CD4-positive, alpha-beta T cell treated with Interleukin-10 for 1 hour (primary cell): Measurements from ENCODE around the gene DOCK1.

Experiments
- DNase-seq: peaks from one replicate; pipeline ENCODE4 v3.0.0-alpha.2; 2020

Gene DOCK1

DNA sequence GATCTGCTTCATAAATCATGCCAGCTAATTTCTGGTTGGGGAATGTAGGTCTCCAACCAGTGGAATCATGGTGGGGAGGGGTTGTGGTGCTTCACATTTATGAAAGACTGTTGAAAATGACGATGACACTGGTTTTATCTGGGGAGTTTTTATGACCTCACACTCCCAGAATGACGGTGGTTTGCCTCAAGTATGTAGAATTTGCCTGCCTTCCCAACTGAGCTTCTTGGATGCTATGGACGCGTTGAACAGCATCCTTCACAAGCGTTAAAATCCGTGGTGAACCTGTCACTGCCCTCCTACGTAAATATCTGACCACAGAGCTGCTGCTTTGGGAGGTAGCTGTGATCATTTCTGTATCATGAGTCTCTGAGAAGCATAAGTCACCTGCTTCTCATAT is 287.9 kb downstream of the DOCK1 start:
- no peak for DNase-seq

- no peak for DNase-seq
Observed at GRCh38 chr10:127194111-127194510, 288.9 kb downstream of the DOCK1 start.

DNA sequence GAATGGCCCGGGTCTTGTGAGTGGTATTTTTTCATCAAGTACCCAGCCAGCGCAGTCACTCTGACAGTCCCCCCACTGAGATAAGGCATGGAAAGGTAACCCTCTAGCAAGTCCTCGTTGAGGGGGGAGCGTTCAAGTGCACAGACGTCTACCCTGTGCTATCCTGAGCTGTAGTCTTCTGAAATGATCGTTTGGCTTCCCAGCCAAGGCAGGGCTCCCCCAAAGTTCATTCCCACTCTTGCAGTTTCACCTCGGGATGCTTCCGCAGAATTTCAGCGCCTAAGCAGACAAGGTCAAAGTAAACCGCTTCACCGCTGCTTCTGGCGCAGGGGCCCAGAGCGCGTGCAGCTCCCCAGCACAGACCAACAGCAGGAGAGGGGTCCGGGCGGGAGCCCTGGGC is 289.4 kb downstream of the DOCK1 start:
- no peak for DNase-seq

DNA sequence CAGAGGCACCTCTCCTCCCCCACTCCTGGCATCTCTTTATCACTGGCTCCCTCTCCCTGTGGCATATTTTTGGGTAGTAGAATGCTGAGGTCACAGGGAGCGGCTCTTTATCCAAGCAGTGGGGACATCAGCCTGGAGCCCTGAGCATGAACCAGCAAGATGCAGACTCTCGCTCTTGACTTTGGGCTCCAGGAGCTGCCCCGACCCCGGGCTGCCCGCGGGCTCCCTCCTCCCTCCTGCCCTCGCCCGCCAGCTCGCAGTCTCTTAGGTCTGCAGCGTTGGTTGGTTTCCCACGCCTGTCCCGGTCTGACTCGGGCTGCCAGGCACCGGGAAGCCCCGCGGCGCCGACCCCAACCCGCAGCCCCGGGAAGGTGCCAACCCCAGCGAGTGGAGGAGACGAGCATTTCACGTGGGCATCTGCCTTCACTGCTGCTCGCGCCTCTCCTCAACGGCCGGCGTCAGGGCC is 289.8 kb downstream of the DOCK1 start:
- DNase-seq = no peak

DNA sequence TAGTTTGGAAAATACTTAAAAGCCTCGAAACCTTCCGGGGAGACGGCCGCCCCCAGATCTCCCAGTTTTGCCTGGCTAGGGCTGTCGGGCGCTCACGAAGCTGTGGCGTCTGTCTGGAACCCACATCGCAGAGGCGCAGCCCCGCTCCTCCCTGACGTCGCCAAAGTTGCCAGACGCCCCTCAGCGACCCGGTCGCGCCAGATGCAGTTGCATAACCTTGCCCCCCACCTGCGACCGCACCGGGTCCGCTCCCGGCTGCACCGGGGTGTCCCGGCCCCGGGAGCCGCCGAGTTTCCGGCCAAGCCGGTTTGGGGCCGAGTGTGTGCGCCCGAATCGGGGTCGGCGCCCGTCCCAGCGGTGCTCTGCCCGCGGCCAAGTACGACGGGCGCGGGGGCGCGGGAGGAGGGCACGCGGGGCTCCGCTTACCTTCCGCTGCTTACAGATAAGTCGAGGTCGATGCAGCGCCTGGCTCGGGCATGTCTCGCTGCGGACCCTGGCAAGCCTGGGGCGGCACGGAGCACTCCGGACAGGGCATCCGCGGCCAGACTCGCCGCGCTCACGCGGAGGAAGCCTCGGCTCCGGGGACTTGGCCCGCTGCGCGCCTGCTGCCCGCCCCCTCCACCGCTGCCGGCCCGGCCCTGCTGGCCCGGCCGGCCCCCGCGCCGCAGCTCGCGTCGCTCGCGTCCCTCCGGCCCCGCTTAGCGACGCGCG is 290.5 kb downstream of the DOCK1 start:
- DNase-seq = no peak

DNA sequence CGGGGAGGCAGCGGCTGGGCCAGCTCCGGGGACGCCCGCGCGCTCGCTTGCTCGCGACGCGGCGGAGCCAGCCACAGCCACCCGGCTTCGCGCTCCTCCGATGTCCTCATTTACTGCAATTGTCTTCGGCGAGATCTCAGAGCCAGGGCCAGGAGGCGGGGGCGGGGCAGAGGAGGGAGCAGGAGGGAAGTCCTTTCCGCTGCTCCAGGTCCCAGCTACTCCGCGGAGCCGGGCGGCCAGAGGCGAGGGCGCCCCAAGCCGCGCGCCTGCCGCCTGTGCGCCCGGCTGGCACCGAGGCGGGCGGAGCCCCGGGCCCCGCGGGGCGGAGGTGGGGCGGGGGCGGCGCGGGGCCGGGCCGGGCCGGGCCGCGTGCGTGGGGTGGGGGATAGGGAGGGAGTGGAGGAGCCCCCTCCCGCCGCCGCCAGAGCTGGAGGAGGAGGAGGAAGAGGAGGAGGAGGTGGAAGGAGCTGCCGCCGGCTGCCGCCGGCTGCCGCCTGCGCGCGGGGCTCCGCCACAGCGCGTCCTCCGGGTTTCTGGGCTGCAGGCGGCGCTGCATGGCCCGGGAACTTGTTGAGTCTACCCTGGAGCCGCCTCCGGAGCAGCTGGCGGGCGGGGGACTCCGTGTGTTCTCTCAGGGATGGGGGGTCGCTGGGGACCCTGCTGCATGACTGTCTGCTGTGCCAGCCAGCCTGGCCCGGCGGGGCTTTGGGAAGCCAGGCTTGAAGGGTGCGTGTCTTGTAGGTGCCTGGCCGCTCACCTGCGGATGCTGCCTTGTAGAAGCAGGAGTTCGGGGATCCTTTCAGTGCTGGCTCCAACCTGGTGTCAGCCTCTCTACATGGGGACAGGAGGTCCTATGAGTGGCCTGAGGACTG is 291.3 kb downstream of the DOCK1 start, which contains the start of gene INSYN2A:
INSYN2A (minus strand) TSS at position 310 of the 872 bp plus-strand sequence. CDS start 20,196 bp downstream, outside the sequence.
- no peak for DNase-seq

DNA sequence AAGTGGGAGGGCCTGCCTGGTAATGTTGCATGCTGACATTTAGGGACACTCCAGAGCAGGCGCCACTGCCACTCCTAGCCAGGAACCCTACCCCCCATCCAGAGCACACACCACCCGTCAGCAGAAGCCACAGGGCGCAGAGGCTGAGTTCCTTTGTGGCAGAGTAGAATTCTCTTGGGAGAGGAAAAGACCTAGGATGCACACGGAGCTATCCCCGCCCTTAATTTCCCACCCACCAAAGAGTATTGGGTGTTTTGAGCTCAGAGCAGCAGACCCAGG is 291.9 kb downstream of the DOCK1 start:
- DNase-seq = no peak

DNA sequence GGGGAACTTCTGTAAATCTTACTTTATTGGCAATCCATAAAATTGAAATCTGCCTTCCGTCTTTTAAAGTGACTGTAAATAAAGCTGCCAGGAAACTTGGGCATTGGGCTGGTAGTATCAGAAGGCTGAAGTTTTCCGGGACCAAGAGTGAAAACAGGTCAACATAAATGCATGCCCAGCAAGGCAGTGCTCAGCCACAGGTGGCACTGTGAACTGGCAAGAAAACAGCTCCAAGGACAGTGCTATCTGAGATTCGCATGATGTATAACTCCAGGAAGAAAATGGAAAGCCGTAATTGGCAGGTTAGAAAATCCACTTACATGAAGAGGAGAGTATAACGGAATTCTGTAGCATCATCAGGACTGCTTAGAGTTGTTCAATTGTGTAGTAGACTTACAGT is 293.1 kb downstream of the DOCK1 start:
- no peak for DNase-seq

- no peak for DNase-seq
Observed at GRCh38 chr10:127198721-127199120, 293.5 kb downstream of the DOCK1 start.

GRCh38 chr10:127200646-127201045 is 295.4 kb downstream of the DOCK1 start:
- DNase-seq = no peak

- no peak for DNase-seq
Observed at GRCh38 chr10:127203067-127203466, 297.8 kb downstream of the DOCK1 start.

DNA sequence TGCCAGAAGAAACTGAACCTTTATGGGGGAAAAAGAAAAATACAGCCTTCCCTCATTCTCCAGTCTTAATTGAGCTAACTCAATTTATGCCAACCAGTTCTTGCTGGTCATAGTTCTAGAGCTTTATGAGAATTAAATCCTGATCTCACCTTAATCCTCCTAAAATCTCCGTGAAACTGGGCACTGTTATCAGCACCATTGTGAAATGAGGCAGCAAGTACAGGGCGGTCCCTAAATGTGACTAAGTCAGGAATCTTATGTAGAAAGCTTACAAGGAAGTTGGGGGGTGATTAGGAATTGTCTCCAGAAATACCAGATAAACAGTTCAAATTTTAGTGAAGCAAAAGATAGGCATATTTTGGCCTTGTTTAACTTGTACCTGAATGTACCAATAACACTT is 301.9 kb downstream of the DOCK1 start:
- no peak for DNase-seq

GRCh38 chr10:127210936-127211466 is 305.8 kb downstream of the DOCK1 start:
- DNase-seq = no peak

- DNase-seq = no peak
Observed at GRCh38 chr10:127215866-127216265, 310.6 kb downstream of the DOCK1 start.

DNA sequence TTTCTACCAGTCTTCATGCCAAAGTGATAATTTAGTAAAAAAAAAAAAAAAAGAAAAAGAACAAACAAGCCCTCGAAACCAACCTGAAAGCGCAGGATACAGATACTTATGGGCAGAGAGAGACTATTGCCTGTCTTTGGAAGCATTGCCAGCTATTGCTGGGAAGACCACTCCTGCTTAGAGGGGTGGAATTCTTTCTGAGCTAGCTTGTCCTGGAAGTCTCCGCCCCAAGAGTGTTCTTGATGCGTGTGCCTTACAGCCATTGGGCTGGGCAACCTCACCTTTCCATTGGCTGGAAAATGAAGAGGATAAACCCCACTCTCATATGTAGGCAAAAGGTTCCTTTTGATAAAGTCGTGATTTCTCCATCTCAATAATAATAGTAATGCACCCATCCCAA is 311.0 kb downstream of the DOCK1 start:
- no peak for DNase-seq

DNA sequence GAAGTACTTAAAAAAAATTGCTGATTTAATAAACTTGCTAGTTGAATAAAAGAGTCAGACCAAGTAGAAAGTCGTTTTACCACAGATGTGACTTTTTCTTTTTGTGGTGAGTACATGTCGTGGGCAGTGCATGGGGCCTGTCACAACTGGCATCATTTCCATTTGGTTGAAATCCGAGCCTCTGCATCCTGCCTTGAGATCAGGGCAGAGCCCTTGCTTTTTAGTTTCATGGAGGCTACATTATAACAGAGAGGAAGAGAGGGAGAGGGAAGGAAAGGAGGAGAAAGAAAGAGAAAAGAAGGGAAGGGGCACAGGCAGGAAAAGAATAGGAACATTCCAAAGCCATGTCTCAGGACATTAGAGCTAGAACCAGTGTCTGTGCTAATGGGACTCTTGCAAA is 311.6 kb downstream of the DOCK1 start:
- DNase-seq = no peak

DNA sequence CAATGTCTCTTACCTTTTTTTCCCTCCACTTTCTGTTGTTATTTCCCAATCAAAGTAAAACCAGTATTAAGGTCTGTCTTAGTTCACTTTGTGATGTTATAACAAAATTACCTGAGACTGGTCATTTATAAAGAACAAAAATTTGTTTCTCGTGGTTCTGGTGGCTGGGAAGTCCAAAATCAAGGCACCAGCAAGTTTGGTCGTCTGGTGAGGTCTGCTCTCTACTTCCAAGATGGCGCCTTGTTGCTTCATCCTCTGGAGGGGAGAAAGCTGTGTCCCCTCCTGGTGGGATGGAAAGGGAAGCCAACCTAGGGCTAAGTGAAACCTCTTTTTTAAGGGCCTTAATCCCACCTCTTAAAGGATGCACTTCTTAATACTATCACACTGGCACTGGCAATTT is 313.4 kb downstream of the DOCK1 start:
- DNase-seq = no peak

DNA sequence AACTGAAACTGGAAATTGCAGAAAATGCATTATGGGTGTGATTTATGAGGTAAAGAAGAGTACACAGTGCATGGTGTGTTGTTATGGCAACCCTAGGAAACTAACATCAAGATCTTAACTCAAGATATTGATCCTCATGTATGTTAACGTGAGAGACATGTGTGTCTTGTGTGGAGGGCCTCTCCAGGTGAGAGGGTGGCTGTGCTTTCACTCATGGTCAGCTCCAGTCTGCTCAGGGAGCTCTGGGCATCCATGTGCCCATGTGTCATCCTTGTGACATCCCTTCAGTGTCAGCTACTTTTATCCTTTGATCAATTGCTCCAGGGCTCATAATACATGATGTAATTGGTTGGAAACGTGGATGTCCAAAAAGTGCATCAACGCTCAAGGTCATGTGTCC is 316.1 kb downstream of the DOCK1 start:
- DNase-seq = no peak

GRCh38 chr10:127227027-127227426 is 321.8 kb downstream of the DOCK1 start:
- no peak for DNase-seq

GRCh38 chr10:127227663-127228062 is 322.4 kb downstream of the DOCK1 start:
- no peak for DNase-seq

DNA sequence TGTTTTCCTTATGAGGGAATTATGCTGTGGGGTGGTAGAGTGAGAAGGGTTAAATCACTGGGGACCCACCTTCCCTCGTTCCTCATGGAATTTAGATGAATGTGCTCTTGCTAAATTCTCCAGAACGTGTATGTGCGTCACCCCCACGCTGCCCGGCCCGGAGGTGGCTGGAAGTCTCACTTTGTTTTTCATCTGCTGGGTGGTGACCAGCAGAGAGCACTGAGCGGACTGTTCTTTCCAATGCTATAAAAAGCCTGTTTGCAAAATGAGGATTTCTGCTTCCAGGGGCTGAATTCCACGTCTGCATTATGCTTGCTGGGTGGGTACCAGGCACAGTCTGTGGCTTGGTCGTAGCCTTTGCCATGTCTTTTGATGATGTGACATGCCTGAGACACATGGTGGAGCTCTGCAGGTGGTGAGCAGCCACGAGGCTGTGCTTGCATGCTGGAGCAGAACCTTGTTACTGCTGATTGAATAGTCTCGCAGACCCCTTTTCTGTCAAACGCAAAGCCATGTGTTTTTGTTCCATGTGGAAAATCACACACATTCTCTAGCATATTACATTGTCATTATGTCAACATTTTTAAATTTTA is 323.1 kb downstream of the DOCK1 start:
- DNase-seq = no peak

- DNase-seq = no peak
Observed at GRCh38 chr10:127234306-127234800, 329.1 kb downstream of the DOCK1 start.

GRCh38 chr10:127236266-127236665 is 331.0 kb downstream of the DOCK1 start:
- DNase-seq = no peak

GRCh38 chr10:127242914-127243313 is 337.7 kb downstream of the DOCK1 start:
- DNase-seq = no peak
